Osteoblast (primary cell): ENCODE results near the gene HOXA11. TPM values are rescaled to one million over a fixed set of nuclear protein-coding genes. Genes with fewer than 3 reads are reported as not detected.

ENCODE experiments used
- DNase-seq: peaks from one replicate; pipeline ENCODE4 v3.0.0; 2011; ENCODE audit warnings: low spot score, mixed read lengths; ENCODE audit not compliant: insufficient read length; ENCODE audit errors: missing footprints
- H2AFZ ChIP-seq: 2 replicates; pipeline ENCODE4 v1.6.0; 2011; ENCODE audit warnings: mild to moderate bottlenecking, low read length
- H3K27ac ChIP-seq: 2 replicates; pipeline ENCODE4 v1.5.1; 2011; ENCODE audit warnings: mild to moderate bottlenecking, low read depth, low read length, moderate library complexity
- H3K27me3 ChIP-seq: 2 replicates; pipeline ENCODE4 v1.6.0; 2012; ENCODE audit warnings: mild to moderate bottlenecking, control low read depth, inconsistent platforms, low read length, moderate library complexity; ENCODE audit not compliant: insufficient read depth
- H3K36me3 ChIP-seq: 2 replicates; pipeline ENCODE4 v1.5.1; 2011; ENCODE audit warnings: mild to moderate bottlenecking, low read length, control low read depth, moderate library complexity; ENCODE audit not compliant: insufficient read depth
- H3K4me1 ChIP-seq: 2 replicates; pipeline ENCODE4 v1.5.1; 2011; ENCODE audit warnings: mild to moderate bottlenecking, low read length, control low read depth, moderate library complexity; ENCODE audit not compliant: insufficient read depth
- H3K4me2 ChIP-seq: 2 replicates; pipeline ENCODE4 v1.6.0; 2011; ENCODE audit warnings: mild to moderate bottlenecking, low read length; ENCODE audit not compliant: insufficient read depth
- H3K4me3 ChIP-seq: fragments of 200-600 bp; sonication (generic); 3 replicates; pipeline ENCODE4 v1.5.1; 2012; ENCODE audit warnings: mild to moderate bottlenecking, low read length, inconsistent platforms; ENCODE audit not compliant: insufficient read depth
- H3K79me2 ChIP-seq: 2 replicates; pipeline ENCODE4 v1.6.0; 2012; ENCODE audit warnings: mild to moderate bottlenecking, low read length, control low read depth, inconsistent platforms; ENCODE audit not compliant: insufficient read depth
- H3K9me3 ChIP-seq: 2 replicates; pipeline ENCODE4 v1.5.1; 2011; ENCODE audit warnings: low read depth, low read length, control low read depth
- H4K20me1 ChIP-seq: 2 replicates; pipeline ENCODE4 v1.6.0; 2012; ENCODE audit warnings: mild to moderate bottlenecking, low read length, control low read depth; ENCODE audit not compliant: insufficient read depth
- CTCF ChIP-seq: IDR thresholded peaks from 2 replicates; pipeline ENCODE4 v1.5.1; 2011; ENCODE audit warnings: mild to moderate bottlenecking, low read depth, low read length, moderate library complexity; ENCODE audit errors: extremely low read depth
- total RNA-seq: library from RNA; depleted of rRNA; stranded (reverse); fragments of >200 nt; gene quantifications from 2 replicates; pipeline ENCODE4 v1.2.3, GENCODE V29; 2012

HOXA11 gene
- total RNA-seq, 1 donor, result 15.2 TPM

DNA sequence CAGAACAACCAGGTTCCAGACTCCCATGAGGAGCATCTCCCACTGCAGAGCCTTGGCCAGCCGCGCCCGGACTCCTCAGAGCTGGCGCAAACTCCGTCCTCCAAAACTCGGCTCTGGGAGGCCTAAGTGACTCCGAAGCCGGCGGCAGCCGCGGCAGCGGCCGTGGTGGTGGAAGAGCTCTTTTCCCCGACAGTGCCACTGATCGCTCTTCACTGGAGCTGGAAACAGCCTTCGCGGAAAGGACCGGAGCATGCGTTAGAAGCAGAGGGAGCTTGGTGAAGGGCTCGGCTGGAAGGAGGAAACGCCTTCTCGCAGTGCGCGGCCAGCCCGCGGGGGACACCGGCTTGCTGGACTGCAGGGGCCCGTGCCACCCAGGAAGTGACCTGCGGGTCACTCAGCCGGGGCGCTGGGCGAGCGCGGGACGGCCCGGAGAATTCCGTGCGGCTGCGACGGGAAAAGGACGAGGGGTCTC is 19.9 kb upstream of the HOXA11 start:
- H3K4me2 ChIP-seq, result peak overlapping the region; percentile 83
- peak; percentile 90 for DNase-seq
- TF ChIP-seq CTCF, result no peak

DNA sequence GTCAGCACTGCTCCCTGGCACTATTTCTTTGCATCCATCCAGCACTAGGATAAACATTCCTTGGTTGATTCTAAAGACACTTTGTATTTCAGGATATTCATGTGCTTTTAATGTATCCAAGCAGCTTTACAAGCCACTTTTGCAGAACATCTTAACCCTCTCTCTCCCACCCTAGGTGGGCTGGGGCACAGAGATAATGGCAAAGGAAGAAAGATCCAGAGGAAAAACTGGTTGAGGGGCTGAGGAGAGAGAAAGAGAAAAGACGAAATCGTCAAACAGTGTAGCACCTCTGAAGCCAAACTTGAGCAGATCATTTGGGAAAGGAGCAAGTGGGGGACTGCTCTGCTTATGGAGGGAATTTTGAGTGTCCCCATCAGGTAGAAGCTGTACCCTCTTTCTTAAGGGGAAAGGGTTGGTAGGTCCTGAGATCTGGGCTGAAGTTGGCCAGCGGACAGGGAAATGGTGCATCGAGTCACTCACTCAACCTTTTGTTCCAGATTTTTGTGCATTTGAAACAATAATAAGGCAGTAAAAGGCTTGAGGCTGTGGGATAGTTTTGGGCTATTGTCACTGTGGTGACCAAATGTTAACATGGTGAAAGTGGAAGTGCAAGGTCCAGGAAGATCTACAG is 19.0 kb upstream of the HOXA11 start:
- Histone ChIP-seq H2AFZ (no peak overlapping the region), H3K9me3 (no peaks in the 10 kb centered on the region), H3K27me3 (peaks cover 15% of the 10 kb centered on the region), H3K27ac (no peak overlapping the region), H3K4me3 (peak overlapping the region; percentile 67), H3K36me3 (no peaks in the 10 kb centered on the region), H4K20me1 (no peaks in the 10 kb centered on the region), H3K4me1 (peaks cover 18% of the 10 kb centered on the region), H3K79me2 (peaks cover 22% of the 10 kb centered on the region), H3K4me2 (peak overlapping the region; percentile 83)
- DNase-seq, result no peak
- no peak for TF ChIP-seq CTCF

More for the DNA sequence above, 19.9 kb upstream of the HOXA11 start:
- peaks cover 13% of the 10 kb centered on the region for H3K27me3 ChIP-seq
- peaks cover 18% of the 10 kb centered on the region for H3K4me1 ChIP-seq
- peaks cover 18% of the 10 kb centered on the region for H3K79me2 ChIP-seq
- H3K9me3 ChIP-seq, result no peaks in the 10 kb centered on the region
- no peak overlapping the region for H3K27ac ChIP-seq
- H3K4me3 ChIP-seq, result peak overlapping the region; percentile 67
- peak overlapping the region; percentile 84 for H2AFZ ChIP-seq
- H4K20me1 ChIP-seq, result no peaks in the 10 kb centered on the region
- H3K36me3 ChIP-seq, result no peaks in the 10 kb centered on the region

GRCh38 chr7:27203365-27203953 is 18.4 kb upstream of the HOXA11 start:
- Histone ChIP-seq H4K20me1 (no peaks in the 10 kb centered on the region), H3K4me1 (peaks cover 18% of the 10 kb centered on the region), H3K36me3 (no peaks in the 10 kb centered on the region), H3K4me3 (no peak overlapping the region), H3K4me2 (peak overlapping the region; percentile 83), H3K27ac (no peak overlapping the region), H3K9me3 (no peaks in the 10 kb centered on the region), H3K79me2 (peaks cover 28% of the 10 kb centered on the region), H2AFZ (no peak overlapping the region), H3K27me3 (peaks cover 20% of the 10 kb centered on the region)
- TF ChIP-seq CTCF, result no peak
- DNase-seq, result no peak

- H3K9me3 ChIP-seq, result no peaks in the 10 kb centered on the region
- no peak for DNase-seq
- no peak overlapping the region for H3K4me3 ChIP-seq
- no peak for TF ChIP-seq CTCF
- peaks cover 27% of the 10 kb centered on the region for H3K27me3 ChIP-seq
- no peaks in the 10 kb centered on the region for H3K36me3 ChIP-seq
- H3K27ac ChIP-seq, result no peak overlapping the region
- peaks cover 34% of the 10 kb centered on the region for H3K79me2 ChIP-seq
- no peak overlapping the region for H2AFZ ChIP-seq
- peaks cover 18% of the 10 kb centered on the region for H3K4me1 ChIP-seq
- H3K4me2 ChIP-seq, result peak overlapping the region; percentile 83
- H4K20me1 ChIP-seq, result peaks cover 5% of the 10 kb centered on the region
Measured at GRCh38 chr7:27202862-27203134, 17.8 kb upstream of the HOXA11 start.
